HEK293 (cell line): Measurements from ENCODE around the gene MPV17.
A peak's percentile ranks its signal among the peaks of the same experiment; 100 is the strongest.

Experiments
- CTCF ChIA-PET: fragments of 350-600 bp; formaldehyde crosslinking; extraction: SDS; loops from one replicate; lab custom pipeline; 2021; ENCODE audit warnings: antibody characterized with exemption; lab: Yijun Ruan, JAX
- POLR2A ChIA-PET: fragments of 300-600 bp; formaldehyde crosslinking; extraction: SDS; loops from one replicate; lab custom pipeline; 2020; ENCODE audit warnings: antibody characterized with exemption, inconsistent platforms; lab: Yijun Ruan, JAX
- H3K27ac ChIP-seq: fragments of 200-500 bp; sonication (Bioruptor generic); 2 replicates; pipeline ENCODE4 v1.5.1; 2014; ENCODE audit warnings: low read depth, low read length, control low read depth, inconsistent platforms; ENCODE audit errors: extremely low read depth
- H3K36me3 ChIP-seq, 2 experiments: fragments of 200-500 bp in 1 of 2; sonication (Bioruptor generic) in 1 of 2; 1 replicate in 1 of 2; 2 replicates in 1 of 2; pipeline ENCODE4 v1.5.1; 2014 to 2017; ENCODE audit warnings: inconsistent platforms in 2 of 2, low read length in 2 of 2; ENCODE audit not compliant: control insufficient read depth in 2 of 2, insufficient read depth in 1 of 2
- H3K4me1 ChIP-seq: fragments of 200-500 bp; sonication (Bioruptor generic); 2 replicates; pipeline ENCODE4 v1.5.1; 2014; ENCODE audit warnings: mild to moderate bottlenecking, low read length, inconsistent platforms; ENCODE audit not compliant: control insufficient read depth, insufficient read depth
- H3K4me3 ChIP-seq: 2 replicates; pipeline ENCODE4 v1.5.1; 2011; ENCODE audit warnings: low read depth, mild to moderate bottlenecking, control low read depth, low read length, moderate library complexity
- H3K9me3 ChIP-seq: fragments of 200-500 bp; sonication (Bioruptor generic); 2 replicates; pipeline ENCODE4 v1.5.1; 2014; ENCODE audit warnings: low read depth, low read length, inconsistent platforms; ENCODE audit not compliant: control insufficient read depth, insufficient read depth
- HOXD13 ChIP-seq: sonication (generic); formaldehyde crosslinking; IDR thresholded peaks from 2 replicates; pipeline ENCODE4 v1.8.0; 2022; ENCODE audit warnings: missing genetic modification reagents, borderline replicate concordance
- KLF1 ChIP-seq: fragments of 450-650 bp; formaldehyde crosslinking; IDR thresholded peaks from 2 replicates; pipeline ENCODE4 v1.5.1; 2016; ENCODE audit warnings: missing biosample characterization, missing genetic modification characterization
- KLF16 ChIP-seq: fragments of 450-650 bp; formaldehyde crosslinking; IDR thresholded peaks from 2 replicates; pipeline ENCODE4 v1.5.1; 2017; ENCODE audit warnings: missing biosample characterization, missing genetic modification characterization
- MZF1 ChIP-seq: fragments of 450-650 bp; formaldehyde crosslinking; IDR thresholded peaks from 2 replicates; pipeline ENCODE4 v1.5.1; 2017; ENCODE audit warnings: missing biosample characterization, missing genetic modification characterization, borderline replicate concordance
- RBAK ChIP-seq: fragments of 450-650 bp; formaldehyde crosslinking; IDR thresholded peaks from 2 replicates; pipeline ENCODE4 v1.5.1; 2016; ENCODE audit warnings: missing biosample characterization, missing genetic modification characterization
- SCRT1 ChIP-seq: fragments of 450-650 bp; formaldehyde crosslinking; IDR thresholded peaks from 2 replicates; pipeline ENCODE4 v1.5.1; 2016; ENCODE audit warnings: missing biosample characterization, missing genetic modification characterization, borderline replicate concordance
- SP3 ChIP-seq: fragments of 450-650 bp; formaldehyde crosslinking; IDR thresholded peaks from 2 replicates; pipeline ENCODE4 v1.5.1; 2016; ENCODE audit warnings: missing biosample characterization, missing genetic modification characterization
- SP7 ChIP-seq: fragments of 450-650 bp; formaldehyde crosslinking; IDR thresholded peaks from 2 replicates; pipeline ENCODE4 v1.5.1; 2016; ENCODE audit warnings: missing biosample characterization, missing genetic modification characterization
- ZBTB8A ChIP-seq: fragments of 450-650 bp; formaldehyde crosslinking; IDR thresholded peaks from 2 replicates; pipeline ENCODE4 v1.5.1; 2016; ENCODE audit warnings: missing biosample characterization, missing genetic modification characterization
- ZFHX2 ChIP-seq: fragments of 450-650 bp; formaldehyde crosslinking; conservative IDR thresholded peaks from 2 replicates; pipeline ENCODE4 v1.5.1; 2016; ENCODE audit warnings: missing biosample characterization, missing genetic modification characterization
- ZNF184 ChIP-seq: fragments of 450-650 bp; IDR thresholded peaks from 2 replicates; pipeline ENCODE4 v1.5.1; 2018; ENCODE audit warnings: missing biosample characterization, mild to moderate bottlenecking, missing genetic modification characterization
- ZNF311 ChIP-seq: fragments of 450-650 bp; formaldehyde crosslinking; IDR thresholded peaks from 2 replicates; pipeline ENCODE4 v1.5.1; 2017; ENCODE audit warnings: missing biosample characterization, missing genetic modification characterization, borderline replicate concordance
- ZNF37A ChIP-seq: fragments of 450-650 bp; IDR thresholded peaks from 2 replicates; pipeline ENCODE4 v1.5.1; 2018; ENCODE audit warnings: missing biosample characterization, missing genetic modification characterization
- ZNF48 ChIP-seq: fragments of 450-650 bp; formaldehyde crosslinking; IDR thresholded peaks from 2 replicates; pipeline ENCODE4 v1.5.1; 2016; ENCODE audit warnings: missing biosample characterization, missing genetic modification characterization
- ZNF521 ChIP-seq: fragments of 450-650 bp; formaldehyde crosslinking; IDR thresholded peaks from 2 replicates; pipeline ENCODE4 v1.5.1; 2017; ENCODE audit warnings: missing biosample characterization, mild to moderate bottlenecking, missing genetic modification characterization
- ZNF548 ChIP-seq: fragments of 450-650 bp; formaldehyde crosslinking; IDR thresholded peaks from 2 replicates; pipeline ENCODE4 v1.5.1; 2016; ENCODE audit warnings: missing biosample characterization, missing genetic modification characterization
- ZNF677 ChIP-seq: fragments of 450-650 bp; IDR thresholded peaks from 2 replicates; pipeline ENCODE4 v1.5.0; 2018; ENCODE audit warnings: missing biosample characterization, mild to moderate bottlenecking, missing genetic modification characterization, moderate library complexity
- TF ChIP-seq, protein P1 (sequence below): sonication (generic); formaldehyde crosslinking; IDR thresholded peaks from 2 replicates; pipeline ENCODE4 v1.8.1; 2022; ENCODE audit warnings: mild to moderate bottlenecking, moderate library complexity, missing genetic modification reagents
- TF ChIP-seq, protein P2 (sequence below): fragments of 450-650 bp; formaldehyde crosslinking; conservative IDR thresholded peaks from 2 replicates; pipeline ENCODE4 v1.5.1; 2016; ENCODE audit warnings: low read depth, missing biosample characterization, missing genetic modification characterization
- TF ChIP-seq, protein P3 (sequence below): fragments of 450-650 bp; formaldehyde crosslinking; IDR thresholded peaks from 2 replicates; pipeline ENCODE4 v1.5.1; 2017; ENCODE audit warnings: missing biosample characterization, missing genetic modification characterization
- TF ChIP-seq, protein P4 (sequence below): fragments of 450-650 bp; formaldehyde crosslinking; IDR thresholded peaks from 2 replicates; pipeline ENCODE4 v1.5.1; 2017; ENCODE audit warnings: missing biosample characterization, missing genetic modification characterization
- TF ChIP-seq, protein P5 (sequence below): fragments of 450-650 bp; formaldehyde crosslinking; IDR thresholded peaks from 2 replicates; pipeline ENCODE4 v1.5.1; 2016; ENCODE audit warnings: missing biosample characterization, missing genetic modification characterization

The MPV17 gene

DNA sequence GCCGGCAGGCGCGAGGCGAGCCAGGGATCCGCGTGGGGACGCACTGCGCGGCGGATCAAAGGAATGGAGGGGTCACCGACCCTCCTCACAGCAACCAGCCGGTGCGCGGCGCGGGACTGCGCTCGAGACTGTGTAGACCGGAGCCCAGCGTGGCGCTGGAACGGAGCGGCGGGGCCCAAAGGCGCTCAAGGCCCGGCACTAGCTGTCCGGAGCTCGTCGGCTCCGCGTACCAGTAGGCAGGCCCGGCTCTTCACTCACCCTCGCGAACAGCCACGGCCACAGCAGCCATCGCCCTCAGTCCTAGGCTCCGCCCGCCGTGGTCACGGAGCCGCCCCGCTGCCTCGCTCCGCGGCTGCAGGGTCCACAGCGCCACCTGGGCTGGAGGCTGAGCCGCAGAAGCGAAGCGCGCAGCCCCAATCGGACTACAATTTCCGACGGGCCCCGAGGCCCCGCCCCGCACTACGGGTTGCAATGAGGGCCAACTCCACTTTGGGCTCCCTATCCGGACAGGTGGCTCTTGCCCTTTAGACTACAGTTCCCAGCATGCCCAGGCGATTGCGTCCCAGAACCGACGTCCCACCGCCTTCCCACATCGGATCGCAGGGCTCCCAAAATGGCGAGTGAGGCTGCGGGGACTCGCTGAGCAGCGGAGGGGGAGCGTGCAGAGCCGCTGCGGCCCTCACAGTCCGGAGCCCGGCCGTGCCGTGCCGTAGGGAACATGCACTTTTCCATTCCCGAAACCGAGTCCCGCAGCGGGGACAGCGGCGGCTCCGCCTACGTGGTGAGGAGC, 47.3 kb upstream of the MPV17 start, which contains the start of the genes EIF2B4 and SNX17:
EIF2B4 (minus strand) TSS at position 313 of the 790 bp plus-strand sequence; CDS start at position 289, 24 bp downstream.
SNX17 (plus strand) TSS at position 591 of the 790 bp plus-strand sequence; CDS start at position 719, 128 bp downstream.
- Histone ChIP-seq H3K9me3 (no peaks in the 10 kb centered on the region), H3K4me3 (peak within 1 kb of the TSS; percentile 85), H3K27ac (peak within 1 kb of the TSS; percentile 79), H3K4me1 (no peaks in the 10 kb centered on the region), H3K36me3 (peaks cover 36 to 69% of the 10 kb centered on the region in 2 experiments)
- CTCF ChIA-PET = interaction anchor here (0.6 to 1.8 kb wide), 14 partner anchors 8 to 313 kb away, joined by 3 to 7 read pairs (median 4); partner anchors contain the start of genes MPV17, ZNF512 and ZNF513
- POLR2A ChIA-PET = interaction anchor here (0.6 to 1.9 kb wide), 12 partner anchors 10 to 283 kb away, joined by 3 to 22 read pairs (median 4); partner anchors contain the start of genes CCDC121, GPN1, GTF3C2 and MPV17
- TF ChIP-seq SP7 (tag by site-specific recombination) (peak; percentile 72), SP3 (tag by site-specific recombination) (peak; percentile 100), ZBTB8A (tag by site-specific recombination) (peak; percentile 65), HOXD13 (no peak), ZNF184 (tag by site-specific recombination) (no peak), KLF16 (tag by site-specific recombination) (no peak), KLF1 (tag by site-specific recombination) (no peak; the same call in 1 of the 2 replicates), RBAK (tag by site-specific recombination) (no peak), ZNF311 (tag by site-specific recombination) (no peak), ZNF548 (tag by site-specific recombination) (no peak), ZFHX2 (peak; percentile 78), ZNF521 (tag by site-specific recombination) (no peak), ZNF677 (no peak), ZNF48 (no peak), ZNF37A (no peak), SCRT1 (tag by site-specific recombination) (peak; percentile 88), MZF1 (tag by site-specific recombination) (no peak)
- TF ChIP-seq, protein P1, sequence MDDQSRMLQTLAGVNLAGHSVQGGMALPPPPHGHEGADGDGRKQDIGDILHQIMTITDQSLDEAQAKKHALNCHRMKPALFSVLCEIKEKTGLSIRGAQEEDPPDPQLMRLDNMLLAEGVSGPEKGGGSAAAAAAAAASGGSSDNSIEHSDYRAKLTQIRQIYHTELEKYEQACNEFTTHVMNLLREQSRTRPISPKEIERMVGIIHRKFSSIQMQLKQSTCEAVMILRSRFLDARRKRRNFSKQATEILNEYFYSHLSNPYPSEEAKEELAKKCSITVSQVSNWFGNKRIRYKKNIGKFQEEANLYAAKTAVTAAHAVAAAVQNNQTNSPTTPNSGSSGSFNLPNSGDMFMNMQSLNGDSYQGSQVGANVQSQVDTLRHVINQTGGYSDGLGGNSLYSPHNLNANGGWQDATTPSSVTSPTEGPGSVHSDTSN = peak; percentile 90; the same call in 1 of the 2 replicates
- TF ChIP-seq, protein P2, sequence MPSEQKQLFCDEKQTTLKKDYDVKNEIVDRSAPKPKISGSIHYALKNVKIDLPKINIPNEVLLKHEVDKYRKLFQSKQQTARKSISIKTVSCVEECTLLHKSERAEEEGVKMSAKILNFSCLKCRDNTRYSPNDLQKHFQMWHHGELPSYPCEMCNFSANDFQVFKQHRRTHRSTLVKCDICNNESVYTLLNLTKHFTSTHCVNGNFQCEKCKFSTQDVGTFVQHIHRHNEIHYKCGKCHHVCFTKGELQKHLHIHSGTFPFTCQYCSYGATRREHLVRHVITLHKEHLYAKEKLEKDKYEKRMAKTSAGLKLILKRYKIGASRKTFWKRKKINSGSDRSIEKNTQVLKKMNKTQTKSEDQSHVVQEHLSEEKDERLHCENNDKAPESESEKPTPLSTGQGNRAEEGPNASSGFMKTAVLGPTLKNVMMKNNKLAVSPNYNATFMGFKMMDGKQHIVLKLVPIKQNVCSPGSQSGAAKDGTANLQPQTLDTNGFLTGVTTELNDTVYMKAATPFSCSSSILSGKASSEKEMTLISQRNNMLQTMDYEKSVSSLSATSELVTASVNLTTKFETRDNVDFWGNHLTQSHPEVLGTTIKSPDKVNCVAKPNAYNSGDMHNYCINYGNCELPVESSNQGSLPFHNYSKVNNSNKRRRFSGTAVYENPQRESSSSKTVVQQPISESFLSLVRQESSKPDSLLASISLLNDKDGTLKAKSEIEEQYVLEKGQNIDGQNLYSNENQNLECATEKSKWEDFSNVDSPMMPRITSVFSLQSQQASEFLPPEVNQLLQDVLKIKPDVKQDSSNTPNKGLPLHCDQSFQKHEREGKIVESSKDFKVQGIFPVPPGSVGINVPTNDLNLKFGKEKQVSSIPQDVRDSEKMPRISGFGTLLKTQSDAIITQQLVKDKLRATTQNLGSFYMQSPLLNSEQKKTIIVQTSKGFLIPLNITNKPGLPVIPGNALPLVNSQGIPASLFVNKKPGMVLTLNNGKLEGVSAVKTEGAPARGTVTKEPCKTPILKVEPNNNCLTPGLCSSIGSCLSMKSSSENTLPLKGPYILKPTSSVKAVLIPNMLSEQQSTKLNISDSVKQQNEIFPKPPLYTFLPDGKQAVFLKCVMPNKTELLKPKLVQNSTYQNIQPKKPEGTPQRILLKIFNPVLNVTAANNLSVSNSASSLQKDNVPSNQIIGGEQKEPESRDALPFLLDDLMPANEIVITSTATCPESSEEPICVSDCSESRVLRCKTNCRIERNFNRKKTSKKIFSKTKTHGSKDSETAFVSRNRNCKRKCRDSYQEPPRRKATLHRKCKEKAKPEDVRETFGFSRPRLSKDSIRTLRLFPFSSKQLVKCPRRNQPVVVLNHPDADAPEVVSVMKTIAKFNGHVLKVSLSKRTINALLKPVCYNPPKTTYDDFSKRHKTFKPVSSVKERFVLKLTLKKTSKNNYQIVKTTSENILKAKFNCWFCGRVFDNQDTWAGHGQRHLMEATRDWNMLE (tag by site-specific recombination) = no peak
- TF ChIP-seq, protein P3, sequence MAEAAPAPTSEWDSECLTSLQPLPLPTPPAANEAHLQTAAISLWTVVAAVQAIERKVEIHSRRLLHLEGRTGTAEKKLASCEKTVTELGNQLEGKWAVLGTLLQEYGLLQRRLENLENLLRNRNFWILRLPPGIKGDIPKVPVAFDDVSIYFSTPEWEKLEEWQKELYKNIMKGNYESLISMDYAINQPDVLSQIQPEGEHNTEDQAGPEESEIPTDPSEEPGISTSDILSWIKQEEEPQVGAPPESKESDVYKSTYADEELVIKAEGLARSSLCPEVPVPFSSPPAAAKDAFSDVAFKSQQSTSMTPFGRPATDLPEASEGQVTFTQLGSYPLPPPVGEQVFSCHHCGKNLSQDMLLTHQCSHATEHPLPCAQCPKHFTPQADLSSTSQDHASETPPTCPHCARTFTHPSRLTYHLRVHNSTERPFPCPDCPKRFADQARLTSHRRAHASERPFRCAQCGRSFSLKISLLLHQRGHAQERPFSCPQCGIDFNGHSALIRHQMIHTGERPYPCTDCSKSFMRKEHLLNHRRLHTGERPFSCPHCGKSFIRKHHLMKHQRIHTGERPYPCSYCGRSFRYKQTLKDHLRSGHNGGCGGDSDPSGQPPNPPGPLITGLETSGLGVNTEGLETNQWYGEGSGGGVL (tag by site-specific recombination) = no peak
- TF ChIP-seq, protein P4, sequence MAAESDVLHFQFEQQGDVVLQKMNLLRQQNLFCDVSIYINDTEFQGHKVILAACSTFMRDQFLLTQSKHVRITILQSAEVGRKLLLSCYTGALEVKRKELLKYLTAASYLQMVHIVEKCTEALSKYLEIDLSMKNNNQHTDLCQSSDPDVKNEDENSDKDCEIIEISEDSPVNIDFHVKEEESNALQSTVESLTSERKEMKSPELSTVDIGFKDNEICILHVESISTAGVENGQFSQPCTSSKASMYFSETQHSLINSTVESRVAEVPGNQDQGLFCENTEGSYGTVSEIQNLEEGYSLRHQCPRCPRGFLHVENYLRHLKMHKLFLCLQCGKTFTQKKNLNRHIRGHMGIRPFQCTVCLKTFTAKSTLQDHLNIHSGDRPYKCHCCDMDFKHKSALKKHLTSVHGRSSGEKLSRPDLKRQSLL (tag by site-specific recombination) = peak; percentile 63
- TF ChIP-seq, protein P5, sequence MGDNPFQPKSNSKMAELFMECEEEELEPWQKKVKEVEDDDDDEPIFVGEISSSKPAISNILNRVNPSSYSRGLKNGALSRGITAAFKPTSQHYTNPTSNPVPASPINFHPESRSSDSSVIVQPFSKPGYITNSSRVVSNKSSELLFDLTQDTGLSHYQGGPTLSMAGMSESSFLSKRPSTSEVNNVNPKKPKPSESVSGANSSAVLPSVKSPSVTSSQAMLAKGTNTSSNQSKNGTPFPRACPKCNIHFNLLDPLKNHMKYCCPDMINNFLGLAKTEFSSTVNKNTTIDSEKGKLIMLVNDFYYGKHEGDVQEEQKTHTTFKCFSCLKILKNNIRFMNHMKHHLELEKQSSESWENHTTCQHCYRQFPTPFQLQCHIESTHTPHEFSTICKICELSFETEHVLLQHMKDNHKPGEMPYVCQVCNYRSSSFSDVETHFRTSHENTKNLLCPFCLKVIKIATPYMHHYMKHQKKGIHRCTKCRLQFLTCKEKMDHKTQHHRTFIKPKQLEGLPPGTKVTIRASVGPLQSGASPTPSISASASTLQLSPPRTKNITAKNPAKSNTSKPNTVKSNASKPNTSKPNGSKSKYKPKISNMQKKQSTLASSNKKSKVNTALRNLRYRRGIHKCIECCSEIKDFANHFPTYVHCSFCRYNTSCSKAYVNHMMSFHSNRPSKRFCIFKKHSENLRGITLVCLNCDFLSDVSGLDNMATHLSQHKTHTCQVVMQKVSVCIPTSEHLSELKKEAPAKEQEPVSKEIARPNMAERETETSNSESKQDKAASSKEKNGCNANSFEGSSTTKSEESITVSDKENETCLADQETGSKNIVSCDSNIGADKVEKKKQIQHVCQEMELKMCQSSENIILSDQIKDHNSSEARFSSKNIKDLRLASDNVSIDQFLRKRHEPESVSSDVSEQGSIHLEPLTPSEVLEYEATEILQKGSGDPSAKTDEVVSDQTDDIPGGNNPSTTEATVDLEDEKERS = no peak
